Measurements from ENCODE around the gene MVB12B. TPM values are rescaled to one million over a fixed set of nuclear protein-coding genes. Genes with fewer than 3 reads are reported as not detected.

MVB12B gene
- total and polyA plus RNA-seq, 7 donors, result 1.5 to 25.6 (median 11.6) TPM

GRCh38 chr9:126304207-126304970 is 22.2 kb upstream of the MVB12B start:
- intact Hi-C loops (cut with DNase I), result no loop called here

DNA sequence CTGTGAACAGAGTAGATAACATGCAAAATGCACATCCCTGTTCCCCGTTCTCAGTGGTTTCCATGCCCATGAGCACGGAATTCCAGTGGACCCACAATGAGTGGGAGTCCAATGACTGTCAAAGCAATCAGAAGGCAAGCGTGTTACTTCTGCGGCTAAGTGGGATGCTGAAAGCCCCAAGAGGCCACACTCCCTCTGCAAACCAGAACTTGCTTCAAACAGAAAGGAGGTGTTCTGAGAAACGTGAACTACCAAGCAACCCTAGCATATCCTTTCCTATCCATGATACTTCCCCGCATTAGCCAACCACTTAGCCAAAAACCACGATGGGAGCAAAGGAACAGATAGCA is 21.7 kb upstream of the MVB12B start:
- Histone ChIP-seq H3K4me1 (no peaks in the 10 kb centered on the region), H3K36me3 (ENCODE audit: insufficient read depth in 1 of 2, low read depth in 1 of 2) (no peaks in the 10 kb centered on the region), H3K4me3 (no peak overlapping the region), H3K27me3 (ENCODE audit: insufficient read depth in 3 of 3, low read length in 2 of 3) (no peaks in the 10 kb centered on the region), H3K27ac (no peak overlapping the region), H3K9me3 (no peaks in the 10 kb centered on the region)
- ATAC-seq (no peak), DNase-seq (no peak)
- 86 to 89% (median 89%) methylated on average over 7 of the region's 7 CpGs for WGBS, 3 donors
- TF ChIP-seq CTCF (IDR thresholded peaks at IDR 0.05), result no peak
- intact Hi-C loops (cut with DNase I), result no loop called here

More at GRCh38 chr9:126304207-126304970, 22.2 kb upstream of the MVB12B start:
- ATAC-seq, result no peak
- H3K27me3 ChIP-seq (ENCODE audit: insufficient read depth in 3 of 3, low read length in 2 of 3), result no peaks in the 10 kb centered on the region
- no peaks in the 10 kb centered on the region for H3K36me3 ChIP-seq (ENCODE audit: insufficient read depth in 1 of 2, low read depth in 1 of 2)
- 91 to 98% (median 93%) methylated on average over 8 of the region's 8 CpGs for WGBS, 3 donors
- H3K9me3 ChIP-seq, result no peaks in the 10 kb centered on the region
- no peak overlapping the region for H3K4me3 ChIP-seq
- no peak for TF ChIP-seq CTCF (IDR thresholded peaks at IDR 0.05)
- H3K27ac ChIP-seq, result no peak overlapping the region
- no peaks in the 10 kb centered on the region for H3K4me1 ChIP-seq
- DNase-seq, result no peak

DNA sequence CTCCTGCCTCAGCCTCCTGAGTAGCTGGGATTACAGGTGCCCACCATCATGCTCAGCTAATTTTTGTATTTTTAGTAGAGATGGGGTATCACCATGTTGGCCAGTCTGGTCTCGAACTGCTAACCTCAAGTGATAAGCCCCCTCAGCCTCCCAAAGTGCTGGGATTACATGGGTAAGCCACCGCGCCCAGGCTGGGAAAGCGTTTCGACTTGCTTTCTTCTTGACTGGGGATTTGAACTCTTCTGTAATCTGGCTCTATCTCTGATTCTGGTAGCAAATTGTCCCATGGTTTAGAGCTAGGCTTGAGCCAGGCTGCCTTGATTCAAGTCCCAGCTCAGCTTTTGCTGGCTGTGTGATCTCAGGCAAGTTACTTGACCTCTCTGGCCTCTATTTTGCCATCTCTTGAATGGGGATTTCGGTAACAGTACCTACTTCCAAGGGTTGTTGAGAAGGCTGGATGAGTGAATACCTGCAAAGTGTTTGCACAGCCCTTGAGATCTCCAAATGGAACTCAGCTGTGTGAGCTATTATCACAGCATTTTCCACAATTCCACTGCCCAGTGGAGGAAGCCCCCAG is 20.5 kb upstream of the MVB12B start:
- no peaks in the 10 kb centered on the region for H3K9me3 ChIP-seq
- no peak for TF ChIP-seq CTCF (IDR thresholded peaks at IDR 0.05)
- H3K4me3 ChIP-seq, result no peak overlapping the region
- H3K27me3 ChIP-seq (ENCODE audit: insufficient read depth in 3 of 3, low read length in 2 of 3), result no peaks in the 10 kb centered on the region
- WGBS, 3 donors, result 97 to 99% (median 98%) methylated on average over 6 of the region's 6 CpGs
- no peak for ATAC-seq
- DNase-seq, result no peak
- no peaks in the 10 kb centered on the region for H3K36me3 ChIP-seq (ENCODE audit: insufficient read depth in 1 of 2, low read depth in 1 of 2)
- no peak overlapping the region for H3K27ac ChIP-seq
- H3K4me1 ChIP-seq, result no peaks in the 10 kb centered on the region
- intact Hi-C loops (cut with DNase I), result no loop called here

- WGBS, 3 donors, result 61 to 72% (median 62%) methylated on average over 15 of the region's 15 CpGs
- H3K27ac ChIP-seq, result no peak overlapping the region
- DNase-seq, result no peak
- H3K4me3 ChIP-seq, result no peak overlapping the region
- H3K36me3 ChIP-seq (ENCODE audit: insufficient read depth in 1 of 2, low read depth in 1 of 2), result no peaks in the 10 kb centered on the region
- intact Hi-C loops (cut with DNase I), result no loop called here
- no peak for TF ChIP-seq CTCF (IDR thresholded peaks at IDR 0.05)
- no peaks in the 10 kb centered on the region for H3K27me3 ChIP-seq (ENCODE audit: insufficient read depth in 3 of 3, low read length in 2 of 3)
- no peak for ATAC-seq
- H3K9me3 ChIP-seq, result no peaks in the 10 kb centered on the region
- H3K4me1 ChIP-seq, result no peaks in the 10 kb centered on the region
These were observed 19.1 kb upstream of the MVB12B start for GRCh38 chr9:126307322-126308061.

Data from psoas muscle (tissue), 8 donors.